ENCODE results near the gene UNC5CL.

- no peak for TF ChIP-seq POLR2A (IDR thresholded peaks at IDR 0.05)
- no peak for TF ChIP-seq CTCF (IDR thresholded peaks at IDR 0.05)
- TF ChIP-seq EP300 (IDR thresholded peaks at IDR 0.05): no peak
These were observed 40.4 kb downstream of the UNC5CL start for GRCh38 chr6:40998661-40999060.
